T47D (cell line): ENCODE measurements around the gene WDR48.
A peak's percentile ranks its signal among the peaks of the same experiment; 100 is the strongest.

ENCODE experiments used
- DNase-seq, 2 experiments: peaks; one replicate each; pipeline versions ENCODE4 v3.0.0 to v3.0.0-alpha.2; 2011 to 2012; ENCODE audit warnings: low read depth in 1 of 2, low spot score in 1 of 2
- JUND ChIP-seq: IDR thresholded peaks from 2 replicates; pipeline ENCODE4 v1.6.1; 2012; ENCODE audit warnings: low read depth
- in situ Hi-C: cut with HindIII; loops from 2 replicates; pipeline ENCODE4 v1.10.0; 2016; ENCODE audit warnings: low sequenced_read_pairs, low pct_unique_long_range_greater_than_20kb

WDR48 gene

DNA sequence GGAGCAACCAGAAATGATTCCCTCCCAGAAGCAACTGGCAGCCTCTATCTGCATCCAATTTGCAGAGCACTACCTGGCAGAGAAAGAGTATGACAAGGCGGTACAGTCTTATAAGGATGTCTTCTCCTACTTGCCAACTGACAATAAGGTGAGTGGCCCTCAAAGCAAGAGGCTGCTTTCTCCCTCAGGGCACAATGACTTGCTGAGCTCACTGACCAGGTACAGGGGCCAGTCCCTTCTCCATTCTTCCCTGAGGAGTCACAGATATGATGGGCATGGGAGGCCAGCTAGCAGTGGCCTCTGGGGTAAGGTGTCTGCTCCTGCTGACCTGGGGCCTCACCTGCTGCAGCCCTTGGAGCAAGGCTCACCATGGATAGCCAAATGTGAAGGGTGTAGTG lies 81.3 kb downstream of the WDR48 start:
- in situ Hi-C loops = no loop called here
- TF ChIP-seq JUND = no peak
- peak in 1 of 2 experiments; percentile 30 for DNase-seq

DNA sequence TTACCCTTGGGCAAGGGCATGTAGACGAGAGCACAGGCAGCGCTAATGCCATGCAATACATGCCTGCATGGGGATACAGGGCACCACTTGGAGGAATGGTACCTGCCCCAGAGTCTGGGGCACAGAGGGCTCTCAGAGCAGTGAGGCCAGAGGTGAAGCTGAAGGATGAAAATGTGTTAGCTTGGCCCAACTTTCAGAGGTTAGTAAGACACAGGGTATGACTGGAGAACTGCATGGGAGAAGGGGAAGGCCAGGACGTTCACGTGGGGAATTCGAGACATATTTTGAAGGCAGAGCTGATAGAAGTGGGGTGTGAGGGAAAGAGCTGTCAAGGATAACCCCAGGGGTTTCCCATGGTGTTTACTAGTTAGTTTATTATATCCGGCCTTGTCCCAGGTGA lies 82.0 kb downstream of the WDR48 start:
- TF ChIP-seq JUND = no peak
- no peak for DNase-seq
- in situ Hi-C loops = no loop called here

DNA sequence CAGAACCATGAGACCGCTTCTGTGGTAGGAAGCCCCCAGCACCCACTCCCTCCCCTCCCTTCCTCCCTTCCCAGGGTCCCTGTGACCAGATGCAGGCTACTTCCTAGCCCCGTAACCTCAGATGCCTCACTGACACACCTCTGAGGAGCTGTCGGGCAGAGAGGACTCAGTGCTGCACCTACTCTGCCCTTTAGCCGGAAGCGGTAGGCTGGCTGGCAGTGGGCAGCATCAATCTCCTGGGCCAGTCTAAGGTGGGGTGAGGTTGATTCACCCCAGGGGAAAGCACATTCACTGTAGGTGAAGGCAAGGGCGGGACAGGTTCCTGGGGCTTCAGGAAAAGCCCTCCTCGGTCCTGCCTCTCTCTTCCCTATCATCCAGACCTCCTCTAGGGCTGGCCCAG lies 82.5 kb downstream of the WDR48 start:
- in situ Hi-C loops = no loop called here
- no peak for DNase-seq

DNA sequence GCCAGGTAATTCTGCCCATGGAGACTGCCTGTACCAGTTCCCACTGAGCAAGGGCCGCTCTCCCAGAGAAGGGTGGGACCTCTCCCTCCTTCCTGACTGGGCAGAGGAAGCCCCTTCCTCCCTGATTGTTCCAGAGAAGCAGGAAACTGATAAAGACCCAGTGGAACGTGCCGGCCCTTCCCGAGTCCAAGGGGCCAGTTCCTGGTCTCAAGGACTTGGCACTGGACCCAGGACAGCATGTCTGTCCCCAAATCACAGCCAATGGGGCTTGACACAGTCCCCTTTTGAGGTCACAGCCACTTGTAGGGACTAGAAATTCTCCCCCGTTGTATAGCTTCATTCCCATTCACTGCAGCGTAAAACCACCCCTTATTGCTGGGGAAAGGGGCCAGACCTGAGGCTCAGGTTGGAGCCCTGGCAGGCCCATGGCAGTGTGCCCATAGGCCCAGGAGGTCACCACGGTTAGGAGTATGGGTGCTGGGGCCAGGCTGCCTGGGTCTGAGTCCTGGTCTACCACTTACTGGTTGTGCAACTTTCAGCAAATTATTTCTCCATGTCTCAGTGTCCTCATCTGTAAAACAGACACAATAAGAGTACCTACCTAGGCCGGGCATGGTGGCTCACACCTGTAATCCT lies 83.5 kb downstream of the WDR48 start:
- TF ChIP-seq JUND = no peak
- no peak for DNase-seq
- in situ Hi-C loops = no loop called here

More for the DNA sequence above, 82.5 kb downstream of the WDR48 start:
- TF ChIP-seq JUND = no peak

GRCh38 chr3:39136533-39137434 lies 85.0 kb downstream of the WDR48 start:
- in situ Hi-C loops = no loop called here
- no peak for DNase-seq
- no peak for TF ChIP-seq JUND

- in situ Hi-C loops = no loop called here
- DNase-seq = no peak
- TF ChIP-seq JUND = no peak
Measured at GRCh38 chr3:39137435-39137936, 85.7 kb downstream of the WDR48 start.

DNA sequence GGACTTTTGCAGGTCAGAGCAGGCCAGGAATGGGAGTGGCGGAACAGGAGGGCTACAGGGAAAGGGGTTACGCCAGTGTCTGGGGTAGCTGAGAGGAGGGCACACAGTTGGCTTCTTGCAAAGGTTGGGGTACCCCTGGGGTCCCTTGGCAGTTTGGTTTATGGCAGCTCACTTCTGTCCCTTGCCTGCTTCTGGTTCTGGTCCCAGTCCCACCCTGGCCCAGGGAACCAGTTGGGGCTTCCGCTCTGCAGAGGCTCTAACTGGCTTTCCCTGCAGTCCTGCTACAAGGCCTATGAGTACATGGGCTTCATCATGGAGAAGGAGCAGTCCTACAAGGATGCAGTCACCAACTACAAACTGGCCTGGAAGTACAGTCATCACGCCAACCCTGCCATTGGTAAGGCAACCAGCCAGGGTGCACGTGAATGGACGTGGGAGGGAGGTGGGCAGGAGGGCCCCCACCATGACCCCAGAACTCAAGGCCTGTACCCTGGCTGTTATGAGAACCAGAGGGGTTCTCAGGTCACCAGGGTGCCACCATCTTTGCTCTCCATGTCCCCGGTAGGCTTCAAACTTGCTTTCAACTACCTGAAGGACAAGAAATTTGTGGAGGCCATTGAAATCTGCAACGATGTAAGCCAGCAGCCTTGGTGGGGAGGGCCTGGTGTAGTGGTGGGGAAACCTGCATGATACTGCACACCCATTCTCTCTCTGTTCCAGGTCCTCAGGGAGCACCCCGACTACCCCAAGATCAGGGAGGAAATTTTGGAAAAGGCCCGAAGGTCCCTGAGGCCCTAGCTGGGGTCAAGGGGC lies 86.4 kb downstream of the WDR48 start:
- in situ Hi-C loops = no loop called here
- no peak for DNase-seq
- TF ChIP-seq JUND = no peak

DNA sequence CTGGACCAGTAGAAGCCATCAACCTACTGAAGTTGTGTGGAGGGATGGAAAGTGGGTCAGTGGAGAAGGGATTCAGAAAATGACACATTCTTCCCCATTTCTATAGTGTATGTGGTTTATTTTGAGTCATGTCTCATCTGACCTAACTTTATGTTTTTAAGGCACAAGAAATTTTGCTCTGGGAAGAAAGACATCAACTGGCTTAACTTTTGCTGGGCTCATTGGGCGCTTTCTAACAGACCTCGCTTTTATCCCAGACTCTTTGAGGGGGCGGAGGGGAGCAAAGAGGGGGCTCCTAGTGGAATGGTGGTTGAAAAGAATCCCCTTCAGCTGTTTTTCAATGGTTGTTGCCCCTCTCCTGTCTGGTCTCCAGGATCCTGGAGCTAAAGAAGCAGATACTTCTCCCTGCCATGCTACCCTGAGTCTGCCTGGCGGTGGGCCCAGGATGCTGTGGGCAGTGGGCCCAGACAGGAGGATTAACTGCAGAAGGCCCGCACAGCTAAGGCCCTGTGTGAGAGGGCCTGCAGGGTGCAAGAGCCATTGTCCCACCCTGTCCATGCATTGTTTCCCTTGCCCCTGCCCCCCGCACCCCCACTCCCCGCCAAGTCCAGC lies 87.1 kb downstream of the WDR48 start:
- TF ChIP-seq JUND = no peak
- DNase-seq = no peak
- in situ Hi-C loops = no loop called here

- no peak for DNase-seq
- in situ Hi-C loops = no loop called here
- no peak for TF ChIP-seq JUND
Measured at GRCh38 chr3:39139442-39139841, 87.6 kb downstream of the WDR48 start.

GRCh38 chr3:39140341-39140971 lies 88.6 kb downstream of the WDR48 start:
- in situ Hi-C loops = no loop called here
- TF ChIP-seq JUND = no peak
- DNase-seq = no peak

GRCh38 chr3:39141171-39141995 lies 89.6 kb downstream of the WDR48 start:
- in situ Hi-C loops = no loop called here
- no peak for TF ChIP-seq JUND
- peak; percentile 37 to 77 for DNase-seq

DNA sequence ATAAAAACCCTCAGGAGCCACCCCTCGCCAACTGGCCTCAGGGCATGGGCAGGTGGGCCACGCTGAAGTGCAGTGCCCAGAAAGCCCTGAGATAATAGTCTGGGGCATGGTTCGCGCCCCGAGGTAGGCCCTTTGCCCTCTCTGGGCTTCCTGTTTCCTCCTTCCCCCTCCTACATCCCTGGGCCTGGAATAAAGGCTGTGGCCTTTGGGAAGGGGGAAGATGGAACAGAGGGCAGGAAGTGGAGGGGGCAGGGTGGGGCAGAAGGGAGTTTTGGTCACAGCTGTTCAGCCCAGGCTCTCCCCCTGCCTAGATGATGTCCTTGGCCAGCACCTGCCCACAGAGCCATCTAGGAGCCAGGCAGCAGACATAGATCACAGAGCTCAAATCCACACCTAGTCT lies 90.3 kb downstream of the WDR48 start:
- no peak for TF ChIP-seq JUND
- no peak for DNase-seq

More for the DNA sequence above, 90.3 kb downstream of the WDR48 start:
- in situ Hi-C loops = no loop called here
